ENCODE measurements around the gene ZMYM1.
"Not testable (repeated sequence)": the region's sequence is repeated elsewhere in the genome, so short reads cannot be mapped to it uniquely, and the experiment has no call there.

- TF ChIP-seq CTCF (IDR thresholded peaks at IDR 0.05; ENCODE audit: low read length); EZH2 (IDR thresholded peaks at IDR 0.05; ENCODE audit: borderline replicate concordance, low read length): not testable (repeated sequence)
Measured at GRCh38 chr1:35054282-35054681, 24.9 kb upstream of the ZMYM1 start.
